Activated CD4-positive, alpha-beta T cell treated with anti-CD3 and anti-CD28 coated beads for 36 hours (primary cell): ENCODE measurements around the gene RARG. TPM values are rescaled to one million over a fixed set of nuclear protein-coding genes. Genes with fewer than 3 reads are reported as not detected.

Source experiments
- ATAC-seq: fragments of 200-7000 bp; cut with Tn5 transposase; one replicate; pipeline ENCODE4 v1.10.0; 2021; ENCODE audit warnings: mild to moderate bottlenecking, moderate library complexity
- CTCF ChIA-PET: fragments of 350-600 bp; sonication (Branson Sonifier 250); formaldehyde crosslinking; loops from one replicate; lab custom pipeline; 2021; ENCODE audit warnings: antibody characterized with exemption; lab: Charles Lee
- POLR2A ChIA-PET: fragments of 350-600 bp; sonication (Branson Sonifier 250); formaldehyde crosslinking; loops from one replicate; lab custom pipeline; 2021; ENCODE audit warnings: antibody characterized with exemption, inconsistent platforms; lab: Charles Lee
- DNase-seq: peaks from one replicate; pipeline ENCODE4 v3.0.0-alpha.2; 2020
- H3K27ac Mint-ChIP-seq: one replicate; pipeline ENCODE4 v1.8.0; 2021; ENCODE audit warnings: mixed read lengths
- H3K27me3 Mint-ChIP-seq: one replicate; pipeline ENCODE4 v1.8.0; 2021; ENCODE audit warnings: mixed read lengths
- H3K36me3 Mint-ChIP-seq: one replicate; pipeline ENCODE4 v1.8.0; 2021; ENCODE audit warnings: low read depth, mixed read lengths
- H3K4me1 Mint-ChIP-seq: one replicate; pipeline ENCODE4 v1.8.0; 2021; ENCODE audit warnings: mixed read lengths
- H3K4me3 Mint-ChIP-seq: one replicate; pipeline ENCODE4 v1.8.0; 2021; ENCODE audit warnings: mild to moderate bottlenecking, moderate library complexity, mixed read lengths
- H3K9me3 Mint-ChIP-seq: one replicate; pipeline ENCODE4 v1.8.0; 2021; ENCODE audit warnings: low read depth, mixed read lengths
- intact Hi-C, 2 experiments: fragments of 100-400 bp; cut with DNase I in 1 of 2; cut with micrococcal nuclease in 1 of 2; formaldehyde crosslinking; loops; one replicate each; pipeline versions ENCODE4 v1.14.2 to v1.15.1; 2022 to 2024; cut with DNase I, micrococcal nuclease
- total RNA-seq, 2 experiments: library from RNA; stranded (reverse); gene quantifications; one replicate each; pipeline ENCODE4 v1.2.3, GENCODE V29; 2021

Gene RARG
- total RNA-seq, 2 experiments from 2014 or later = 20.0 to 21.6 TPM

DNA sequence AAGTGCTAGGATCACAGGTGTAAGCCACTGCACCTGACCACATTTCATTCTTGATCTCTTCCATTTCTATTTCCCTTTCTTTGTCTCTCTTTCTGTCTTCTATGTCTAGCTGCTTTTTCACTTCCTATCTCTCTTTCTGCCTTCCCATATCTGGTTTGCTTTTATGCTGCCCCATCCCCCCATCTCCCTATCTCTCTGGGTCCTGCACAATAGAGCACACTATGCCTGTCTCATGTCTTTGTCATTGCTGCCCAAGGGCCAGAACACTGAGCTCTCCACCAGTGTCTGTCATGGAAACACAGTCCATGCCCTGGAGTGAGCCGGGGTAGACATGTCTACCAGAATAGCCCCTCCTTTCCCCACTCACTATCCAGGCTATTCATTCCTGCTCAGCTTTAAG lies 12.3 kb upstream of the RARG start:
- Mint-ChIP-seq H3K27me3 (peaks cover 4% of the 10 kb centered on the region), H3K36me3 (no peaks in the 10 kb centered on the region), H3K4me3 (no peak overlapping the region), H3K4me1 (no peaks in the 10 kb centered on the region), H3K9me3 (no peaks in the 10 kb centered on the region), H3K27ac (no peak overlapping the region)
- POLR2A ChIA-PET = no interaction called here
- intact Hi-C loops = no loop called here
- ATAC-seq (no peak), DNase-seq (no peak)
- CTCF ChIA-PET = interaction anchor here (0.6 to 1.6 kb wide), 4 partner anchors 10 to 500 kb away, joined by 3 to 4 read pairs (median 4); no protein-coding TSS in a partner anchor

DNA sequence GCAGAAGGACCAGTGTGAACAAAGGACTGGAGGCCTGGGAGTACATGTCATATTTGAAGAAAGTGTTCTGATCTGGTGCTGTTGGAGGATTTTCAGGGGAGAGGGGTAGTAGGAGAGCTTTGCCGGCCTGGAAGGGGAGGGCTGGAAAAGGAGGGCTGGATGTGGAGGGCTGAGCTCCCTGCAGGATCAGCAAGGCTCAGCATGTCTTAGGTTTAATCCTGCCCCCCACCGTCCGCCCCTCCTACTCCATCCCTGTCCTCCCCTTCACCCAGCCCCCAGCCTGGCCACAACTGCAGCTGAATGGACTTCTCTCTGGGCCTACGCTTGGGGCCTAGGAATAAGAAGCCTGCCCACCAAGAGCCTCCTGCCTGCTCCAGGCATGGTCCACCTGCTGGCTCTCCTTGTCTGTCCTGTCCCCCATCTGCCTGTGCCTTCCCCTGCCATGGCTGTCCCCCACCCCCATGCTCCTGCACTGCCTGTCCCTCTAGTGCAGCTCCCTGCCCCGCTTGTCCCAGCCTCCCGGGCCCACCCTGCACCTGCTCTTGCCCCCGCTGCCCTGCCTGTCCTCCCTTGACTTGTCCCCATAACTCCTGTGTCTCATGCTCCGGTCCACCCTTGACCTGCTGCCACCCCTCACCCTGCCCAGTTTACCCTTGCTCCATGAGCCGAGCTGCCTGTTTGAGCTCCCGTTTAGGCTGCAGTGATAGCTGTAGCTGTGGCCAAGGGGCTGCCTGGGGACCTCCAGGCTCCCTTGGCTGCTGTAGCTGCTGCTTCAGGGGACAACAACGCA lies 9.8 kb upstream of the RARG start:
- ChIA-PET CTCF (interaction anchor here (0.6 to 1.1 kb wide), 3 partner anchors 9 to 82 kb away, joined by 3 to 4 read pairs (median 3); no protein-coding TSS in a partner anchor), POLR2A (no interaction called here)
- ATAC-seq = no peak
- Mint-ChIP-seq H3K27ac (no peak overlapping the region), H3K4me3 (no peak overlapping the region), H3K9me3 (no peaks in the 10 kb centered on the region), H3K4me1 (peaks cover 7% of the 10 kb centered on the region), H3K36me3 (no peaks in the 10 kb centered on the region), H3K27me3 (peaks cover 4% of the 10 kb centered on the region)
- no peak for DNase-seq
- intact Hi-C loops = no loop called here

DNA sequence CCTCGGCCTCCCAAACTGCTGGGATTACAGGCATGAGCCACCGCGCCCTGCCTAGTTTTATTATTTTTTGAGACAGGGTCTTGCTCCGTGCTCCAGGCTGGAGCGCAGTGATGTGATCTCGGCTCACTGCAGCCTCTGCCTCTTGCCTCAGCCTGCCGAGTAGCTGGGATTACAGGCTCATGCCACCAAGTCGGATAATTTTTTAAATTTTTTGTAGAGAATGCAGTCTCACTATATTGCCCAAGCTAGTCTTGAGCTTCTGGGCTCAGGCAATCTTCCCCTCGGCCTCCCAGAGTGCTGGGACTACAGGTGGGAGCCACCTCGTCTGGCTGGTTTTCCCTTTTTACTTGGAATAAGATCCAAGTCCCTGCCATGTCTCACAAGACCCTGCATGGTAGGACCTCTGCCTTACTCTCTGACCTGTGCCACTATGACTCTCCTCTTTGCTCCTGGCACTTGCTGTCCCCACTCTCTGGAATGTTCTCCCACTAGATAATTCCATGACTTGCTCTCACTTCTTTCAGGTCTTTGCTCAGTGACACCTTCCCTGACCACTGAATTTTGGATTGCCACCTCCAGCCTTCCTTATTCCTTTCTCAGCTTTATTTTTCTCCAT lies 7.7 kb upstream of the RARG start:
- no peaks in the 10 kb centered on the region for H3K9me3 Mint-ChIP-seq
- CTCF ChIA-PET = interaction anchor here (0.7 kb wide), 1 partner anchor 23 kb away, joined by 3 read pairs; no protein-coding TSS in a partner anchor
- intact Hi-C loops = no loop called here
- H3K27ac Mint-ChIP-seq = peak overlapping the region; percentile 4
- no peak overlapping the region for H3K4me3 Mint-ChIP-seq
- POLR2A ChIA-PET = no interaction called here
- H3K4me1 Mint-ChIP-seq = peaks cover 27% of the 10 kb centered on the region
- H3K27me3 Mint-ChIP-seq = peaks cover 4% of the 10 kb centered on the region
- no peaks in the 10 kb centered on the region for H3K36me3 Mint-ChIP-seq
- DNase-seq = no peak
- no peak for ATAC-seq

DNA sequence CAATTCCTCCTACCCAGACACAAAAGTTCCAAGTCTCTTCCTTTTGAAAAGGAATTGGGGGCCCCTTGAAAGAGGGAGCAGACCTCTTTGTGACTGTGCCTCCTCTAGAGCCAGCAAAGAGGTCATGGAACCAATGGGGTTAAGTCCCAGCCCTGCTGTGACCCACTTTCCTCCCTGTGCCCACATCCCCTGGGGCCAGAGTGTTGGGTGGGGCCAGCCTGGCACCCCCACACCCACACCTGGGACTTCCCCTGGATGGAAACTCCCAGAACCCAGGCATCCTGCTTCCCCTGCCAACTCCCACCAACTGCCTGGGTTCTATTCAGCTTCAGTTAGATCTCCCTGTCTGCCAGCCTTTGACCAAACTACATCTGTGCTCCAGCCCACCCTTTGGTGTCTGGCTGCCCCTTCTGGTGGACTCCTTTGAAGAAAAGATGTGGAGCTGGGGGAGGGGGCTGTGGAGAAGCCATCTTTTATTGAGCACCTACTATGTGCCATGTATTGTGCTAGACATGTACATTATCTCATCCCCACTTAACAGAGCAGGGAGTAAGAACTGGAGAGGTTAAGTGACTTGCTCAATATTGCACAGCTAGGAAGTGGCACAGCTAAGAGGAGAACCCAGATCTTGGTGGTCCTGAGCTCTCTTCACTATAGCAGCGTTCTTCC lies 4.6 kb upstream of the RARG start:
- ChIA-PET POLR2A (interaction anchor here (0.7 kb wide), 1 partner anchor 16 kb away, joined by 3 read pairs; no protein-coding TSS in a partner anchor), CTCF (interaction anchor here (0.6 to 2.6 kb wide), 8 partner anchors 15 to 108 kb away, joined by 3 to 8 read pairs (median 4); no protein-coding TSS in a partner anchor)
- intact Hi-C loops = no loop called here
- Mint-ChIP-seq H3K9me3 (no peaks in the 10 kb centered on the region), H3K27ac (peak overlapping the region; percentile 78), H3K4me3 (no peak overlapping the region), H3K36me3 (no peaks in the 10 kb centered on the region), H3K27me3 (no peaks in the 10 kb centered on the region), H3K4me1 (peaks cover 49% of the 10 kb centered on the region)
- peak; percentile 54 for DNase-seq
- ATAC-seq = peak; percentile 24

DNA sequence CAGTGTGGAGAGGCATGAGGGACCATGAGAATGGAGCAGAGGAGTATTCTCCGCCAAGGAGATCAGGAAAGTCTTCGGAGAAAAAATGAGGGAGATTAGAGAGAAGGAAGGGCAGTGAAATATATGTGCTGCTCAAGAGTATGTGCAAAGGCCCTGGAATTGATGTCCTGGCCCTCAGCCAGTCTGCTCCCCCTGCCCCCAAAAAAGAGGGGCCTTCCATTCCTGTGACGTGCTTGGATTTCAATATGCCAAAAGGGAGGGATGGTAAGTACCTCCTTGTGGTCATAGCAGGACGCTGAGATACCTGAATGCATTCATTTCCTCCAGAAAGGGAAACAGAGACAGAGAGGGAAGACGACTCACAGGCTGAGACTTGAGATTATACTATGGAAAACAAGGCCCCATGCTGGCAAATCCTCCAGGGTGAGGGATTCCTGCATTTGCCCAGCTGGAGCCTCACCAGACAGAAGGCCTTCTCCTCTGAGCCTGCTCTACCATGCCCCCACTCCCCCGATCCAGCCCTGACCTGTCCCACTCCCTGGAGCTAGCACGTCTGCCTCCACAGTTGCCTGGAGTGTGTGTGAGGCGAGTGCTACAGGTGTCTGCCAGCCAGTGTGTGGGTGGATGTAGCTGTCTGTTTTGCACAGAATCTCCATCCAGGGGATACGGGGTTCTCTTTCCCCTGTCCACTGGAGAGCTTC lies 3.9 kb upstream of the RARG start:
- H3K36me3 Mint-ChIP-seq = no peaks in the 10 kb centered on the region
- H3K9me3 Mint-ChIP-seq = no peaks in the 10 kb centered on the region
- H3K27me3 Mint-ChIP-seq = no peaks in the 10 kb centered on the region
- POLR2A ChIA-PET = no interaction called here
- peaks cover 55% of the 10 kb centered on the region for H3K4me1 Mint-ChIP-seq
- peak; percentile 62 for DNase-seq
- peak overlapping the region; percentile 14 for H3K4me3 Mint-ChIP-seq
- CTCF ChIA-PET = interaction anchor here (0.6 to 2.6 kb wide), 6 partner anchors 15 to 109 kb away, joined by 3 to 8 read pairs (median 4); no protein-coding TSS in a partner anchor
- peak overlapping the region; percentile 78 for H3K27ac Mint-ChIP-seq
- peak; percentile 31 for ATAC-seq
- intact Hi-C loops = no loop called here

DNA sequence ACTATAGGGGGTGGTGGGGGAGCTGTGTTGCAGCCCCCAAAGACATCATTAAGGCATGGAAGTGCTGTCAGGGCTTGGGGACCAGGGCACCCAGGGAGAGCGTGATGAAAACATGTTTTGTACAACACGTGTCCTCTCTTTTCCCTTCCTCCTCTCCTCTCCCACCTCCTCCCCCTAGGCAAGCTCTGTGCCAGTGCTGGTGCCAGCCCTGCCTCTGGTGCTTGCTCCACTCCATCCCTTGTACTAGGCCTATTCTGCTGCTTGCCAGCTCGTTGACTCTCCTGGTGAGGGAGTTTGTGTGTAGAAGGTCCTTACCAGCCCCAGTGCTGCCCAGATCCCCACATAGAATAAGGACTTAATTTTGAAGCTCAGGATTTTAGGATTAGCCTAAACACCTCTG lies 3.2 kb upstream of the RARG start:
- DNase-seq = no peak
- intact Hi-C loops = no loop called here
- Mint-ChIP-seq H3K9me3 (no peaks in the 10 kb centered on the region), H3K4me3 (no peak overlapping the region), H3K36me3 (no peaks in the 10 kb centered on the region), H3K27ac (no peak overlapping the region), H3K4me1 (peaks cover 60% of the 10 kb centered on the region), H3K27me3 (no peaks in the 10 kb centered on the region)
- CTCF ChIA-PET = interaction anchor here (0.6 to 2.6 kb wide), 2 partner anchors 9 to 21 kb away, joined by 3 to 8 read pairs; no protein-coding TSS in a partner anchor
- POLR2A ChIA-PET = no interaction called here
- ATAC-seq = no peak

DNA sequence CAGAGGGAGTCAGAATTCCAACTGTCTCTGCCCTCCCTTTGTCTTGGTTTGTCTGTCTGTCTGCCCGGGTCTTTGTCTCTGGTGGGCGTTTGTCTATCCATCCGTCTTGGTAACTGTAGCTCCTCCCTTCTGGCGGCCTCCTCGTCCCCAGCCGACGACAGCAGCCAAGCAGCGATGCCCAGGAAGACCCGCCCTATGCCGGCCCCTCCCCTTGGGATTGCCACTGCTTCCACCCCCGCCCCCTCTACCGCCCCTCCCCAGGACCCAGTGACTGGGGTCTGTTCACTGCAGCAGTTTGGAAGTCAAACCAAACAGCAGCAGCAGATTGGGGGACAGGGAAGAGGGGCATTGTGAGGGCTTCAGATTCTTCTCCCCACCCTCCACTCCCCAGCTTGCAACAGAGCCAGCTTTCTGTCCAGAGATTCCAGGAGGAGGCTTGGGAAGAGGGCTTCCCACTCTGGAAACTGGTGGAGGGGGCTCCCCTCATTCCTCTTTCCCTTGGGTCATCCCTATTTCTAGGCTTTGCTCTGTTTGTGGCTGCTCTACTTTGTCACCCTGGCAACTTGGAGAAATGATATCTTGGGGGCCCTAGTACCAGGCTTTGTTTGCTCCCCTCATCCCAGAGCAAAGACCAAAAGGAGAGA lies 2.4 kb upstream of the RARG start:
- intact Hi-C loops = no loop called here
- Mint-ChIP-seq H3K4me3 (no peak overlapping the region), H3K27me3 (no peaks in the 10 kb centered on the region), H3K36me3 (peaks cover 2% of the 10 kb centered on the region), H3K9me3 (no peaks in the 10 kb centered on the region), H3K27ac (no peak overlapping the region), H3K4me1 (peaks cover 67% of the 10 kb centered on the region)
- DNase-seq (no peak), ATAC-seq (no peak)
- ChIA-PET POLR2A (interaction anchor here (0.5 kb wide), 1 partner anchor 9 kb away, joined by 5 read pairs; no protein-coding TSS in a partner anchor), CTCF (interaction anchor here (0.6 to 2.6 kb wide), 3 partner anchors 14 to 20 kb away, joined by 3 to 8 read pairs (median 4); no protein-coding TSS in a partner anchor)

DNA sequence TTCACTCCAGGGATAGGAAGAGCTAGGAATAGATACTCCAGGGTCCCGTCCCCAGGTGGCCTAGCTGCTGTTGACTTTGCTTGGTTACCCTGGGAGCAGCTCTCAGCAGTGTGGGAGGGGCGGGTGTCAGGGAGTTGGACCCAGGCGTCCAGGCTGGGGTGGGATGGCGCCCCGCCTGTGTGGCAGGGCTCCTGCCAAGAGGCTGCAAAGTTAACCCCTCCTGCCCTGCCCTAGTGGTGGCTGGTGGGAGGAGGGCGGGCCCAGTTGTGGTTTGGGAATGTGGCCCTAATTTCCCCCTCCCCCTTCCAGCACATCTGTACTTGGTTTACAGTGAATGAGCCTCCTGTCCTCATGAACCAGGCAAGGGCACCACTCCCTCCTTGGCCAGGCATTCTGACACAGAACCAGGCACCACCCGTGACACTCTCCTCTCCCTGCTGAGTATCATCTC lies 1.7 kb upstream of the RARG start:
- no peak overlapping the region for H3K4me3 Mint-ChIP-seq

DNA sequence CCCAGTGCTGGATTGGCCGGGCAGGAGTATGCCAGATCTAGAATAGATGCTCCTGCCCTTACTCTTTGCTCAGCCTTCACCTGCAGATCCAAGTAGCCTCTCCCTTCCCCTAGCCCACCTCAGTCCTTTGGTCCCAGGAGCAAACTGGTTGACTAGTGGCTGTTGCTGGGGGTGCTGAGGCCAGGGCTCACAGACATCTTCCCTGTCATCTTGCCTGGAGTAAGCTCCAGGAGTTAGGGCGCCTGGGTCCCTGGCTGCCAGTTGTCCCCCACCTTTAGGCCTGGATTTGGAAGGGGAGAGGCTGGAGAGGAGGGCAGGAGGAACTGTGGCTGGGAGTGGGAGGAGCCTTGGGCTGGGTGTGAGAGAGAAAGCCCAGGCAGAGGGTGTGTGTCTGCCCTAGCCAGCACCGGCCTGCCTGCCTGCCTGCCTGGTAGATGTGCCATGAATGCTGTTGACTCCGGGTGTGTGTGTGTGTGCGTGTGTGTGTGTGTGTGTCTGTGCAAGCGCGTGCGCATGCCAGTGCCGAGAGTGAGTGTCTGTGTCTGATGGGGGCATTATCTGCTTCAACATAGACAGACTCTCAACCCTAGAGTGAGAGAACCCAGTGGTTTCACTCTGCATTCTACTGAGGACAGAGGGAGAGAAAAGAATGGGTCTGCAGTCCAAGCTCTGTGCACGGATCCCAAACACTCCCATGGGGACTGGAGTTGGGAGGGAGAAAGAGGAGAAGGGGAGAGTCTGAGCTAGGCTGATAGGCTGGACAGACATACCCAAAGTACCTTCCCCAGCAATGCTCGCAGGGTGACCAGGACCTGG lies 845 bp upstream of the RARG start:
- POLR2A ChIA-PET = interaction anchor here (1.4 kb wide), 1 partner anchor 13 kb away, joined by 6 read pairs; no protein-coding TSS in a partner anchor
- ATAC-seq = peak; percentile 44
- H3K36me3 Mint-ChIP-seq = peaks cover 2% of the 10 kb centered on the region
- CTCF ChIA-PET = interaction anchor here (0.5 to 0.7 kb wide), 2 partner anchors 23 to 35 kb away, joined by 3 to 4 read pairs; partner anchors contain the start of gene ESPL1
- H3K4me3 Mint-ChIP-seq = peak overlapping the region; percentile 81
- H3K4me1 Mint-ChIP-seq = peaks cover 79% of the 10 kb centered on the region
- H3K27me3 Mint-ChIP-seq = no peaks in the 10 kb centered on the region
- H3K27ac Mint-ChIP-seq = peak overlapping the region; percentile 84
- intact Hi-C loops = loop anchor here (1.0 kb wide), 2 partner anchors 13 to 19 kb away; a partner anchor contains a TSS
- no peaks in the 10 kb centered on the region for H3K9me3 Mint-ChIP-seq
- peak; percentile 56 for DNase-seq

More for the DNA sequence above, 1.7 kb upstream of the RARG start:
- Mint-ChIP-seq H3K27ac (peak overlapping the region; percentile 84), H3K4me1 (peaks cover 71% of the 10 kb centered on the region), H3K9me3 (no peaks in the 10 kb centered on the region), H3K36me3 (peaks cover 2% of the 10 kb centered on the region), H3K27me3 (no peaks in the 10 kb centered on the region)
- ATAC-seq = no peak
- ChIA-PET CTCF (interaction anchor here (0.5 to 1.0 kb wide), 3 partner anchors 18 to 34 kb away, joined by 3 to 4 read pairs (median 4); partner anchors contain the start of gene ESPL1), POLR2A (interaction anchor here (1.4 kb wide), 1 partner anchor 14 kb away, joined by 6 read pairs; no protein-coding TSS in a partner anchor)
- DNase-seq = no peak
- intact Hi-C loops = no loop called here

DNA sequence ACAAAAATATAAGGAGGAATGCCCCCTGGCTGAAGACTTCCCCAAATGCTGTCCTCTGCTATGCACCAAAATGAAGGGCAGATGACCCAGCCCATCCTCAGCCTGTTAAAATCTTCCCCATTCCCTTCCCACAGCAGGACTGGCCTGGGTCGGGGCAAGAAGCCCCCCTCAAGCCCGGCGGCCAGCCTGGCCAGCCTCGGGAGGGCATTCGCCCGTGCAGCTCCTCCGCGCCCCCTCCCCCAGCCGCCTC lies 413 bp downstream of the RARG start:
- peaks cover 75% of the 10 kb centered on the region for H3K4me1 Mint-ChIP-seq
- H3K36me3 Mint-ChIP-seq = peaks cover 6% of the 10 kb centered on the region
- POLR2A ChIA-PET = no interaction called here
- ATAC-seq = no peak
- peak overlapping the region; percentile 19 for H3K27ac Mint-ChIP-seq
- H3K27me3 Mint-ChIP-seq = no peaks in the 10 kb centered on the region
- peak overlapping the region; percentile 58 for H3K4me3 Mint-ChIP-seq
- intact Hi-C loops = no loop called here
- no peak for DNase-seq
- H3K9me3 Mint-ChIP-seq = no peaks in the 10 kb centered on the region
- CTCF ChIA-PET = no interaction called here
